Osteoblast (primary cell): ENCODE results near the gene AGPS. TPM values are rescaled to one million over a fixed set of nuclear protein-coding genes. Genes with fewer than 3 reads are reported as not detected.
"Not testable (repeated sequence)": the region's sequence is repeated elsewhere in the genome, so short reads cannot be mapped to it uniquely, and the experiment has no call there.

Experiments used
- DNase-seq: peaks from one replicate; pipeline ENCODE4 v3.0.0; 2011; ENCODE audit warnings: low spot score, mixed read lengths; ENCODE audit not compliant: insufficient read length; ENCODE audit errors: missing footprints
- H2AFZ ChIP-seq: 2 replicates; pipeline ENCODE4 v1.6.0; 2011; ENCODE audit warnings: mild to moderate bottlenecking, low read length
- H3K27ac ChIP-seq: 2 replicates; pipeline ENCODE4 v1.5.1; 2011; ENCODE audit warnings: mild to moderate bottlenecking, low read depth, low read length, moderate library complexity
- H3K27me3 ChIP-seq: 2 replicates; pipeline ENCODE4 v1.6.0; 2012; ENCODE audit warnings: mild to moderate bottlenecking, control low read depth, inconsistent platforms, low read length, moderate library complexity; ENCODE audit not compliant: insufficient read depth
- H3K36me3 ChIP-seq: 2 replicates; pipeline ENCODE4 v1.5.1; 2011; ENCODE audit warnings: mild to moderate bottlenecking, low read length, control low read depth, moderate library complexity; ENCODE audit not compliant: insufficient read depth
- H3K4me1 ChIP-seq: 2 replicates; pipeline ENCODE4 v1.5.1; 2011; ENCODE audit warnings: mild to moderate bottlenecking, low read length, control low read depth, moderate library complexity; ENCODE audit not compliant: insufficient read depth
- H3K4me2 ChIP-seq: 2 replicates; pipeline ENCODE4 v1.6.0; 2011; ENCODE audit warnings: mild to moderate bottlenecking, low read length; ENCODE audit not compliant: insufficient read depth
- H3K4me3 ChIP-seq: fragments of 200-600 bp; sonication (generic); 3 replicates; pipeline ENCODE4 v1.5.1; 2012; ENCODE audit warnings: mild to moderate bottlenecking, low read length, inconsistent platforms; ENCODE audit not compliant: insufficient read depth
- H3K79me2 ChIP-seq: 2 replicates; pipeline ENCODE4 v1.6.0; 2012; ENCODE audit warnings: mild to moderate bottlenecking, low read length, control low read depth, inconsistent platforms; ENCODE audit not compliant: insufficient read depth
- H3K9me3 ChIP-seq: 2 replicates; pipeline ENCODE4 v1.5.1; 2011; ENCODE audit warnings: low read depth, low read length, control low read depth
- H4K20me1 ChIP-seq: 2 replicates; pipeline ENCODE4 v1.6.0; 2012; ENCODE audit warnings: mild to moderate bottlenecking, low read length, control low read depth; ENCODE audit not compliant: insufficient read depth
- CTCF ChIP-seq: IDR thresholded peaks from 2 replicates; pipeline ENCODE4 v1.5.1; 2011; ENCODE audit warnings: mild to moderate bottlenecking, low read depth, low read length, moderate library complexity; ENCODE audit errors: extremely low read depth
- total RNA-seq: library from RNA; depleted of rRNA; stranded (reverse); fragments of >200 nt; gene quantifications from 2 replicates; pipeline ENCODE4 v1.2.3, GENCODE V29; 2012

The AGPS gene
- total RNA-seq, 1 donor = 34.0 TPM

GRCh38 chr2:177359836-177360595 lies 32.6 kb upstream of the AGPS start:
- Histone ChIP-seq H3K9me3 (no peaks in the 10 kb centered on the region), H3K27me3 (no peaks in the 10 kb centered on the region), H3K4me1 (no peaks in the 10 kb centered on the region), H3K4me2 (no peak overlapping the region), H3K36me3 (no peaks in the 10 kb centered on the region), H4K20me1 (no peaks in the 10 kb centered on the region), H2AFZ (no peak overlapping the region), H3K27ac (no peak overlapping the region), H3K4me3 (no peak overlapping the region), H3K79me2 (no peaks in the 10 kb centered on the region)
- DNase-seq = no peak
- no peak for TF ChIP-seq CTCF

GRCh38 chr2:177362499-177362898 lies 30.1 kb upstream of the AGPS start:
- H2AFZ ChIP-seq = no peak overlapping the region
- no peaks in the 10 kb centered on the region for H3K36me3 ChIP-seq
- TF ChIP-seq CTCF = no peak
- H3K79me2 ChIP-seq = no peaks in the 10 kb centered on the region
- no peaks in the 10 kb centered on the region for H3K27me3 ChIP-seq
- H3K4me2 ChIP-seq = no peak overlapping the region
- no peak for DNase-seq
- no peak overlapping the region for H3K27ac ChIP-seq
- H3K4me3 ChIP-seq = no peak overlapping the region
- no peaks in the 10 kb centered on the region for H4K20me1 ChIP-seq
- no peaks in the 10 kb centered on the region for H3K9me3 ChIP-seq
- no peaks in the 10 kb centered on the region for H3K4me1 ChIP-seq

GRCh38 chr2:177363332-177363731 lies 29.2 kb upstream of the AGPS start:
- Histone ChIP-seq H3K36me3 (no peaks in the 10 kb centered on the region), H3K9me3 (no peaks in the 10 kb centered on the region), H3K4me2 (no peak overlapping the region), H3K79me2 (no peaks in the 10 kb centered on the region), H3K4me1 (no peaks in the 10 kb centered on the region), H3K27me3 (no peaks in the 10 kb centered on the region), H2AFZ (no peak overlapping the region), H3K4me3 (no peak overlapping the region), H3K27ac (no peak overlapping the region), H4K20me1 (no peaks in the 10 kb centered on the region)
- no peak for TF ChIP-seq CTCF
- no peak for DNase-seq

- not testable (repeated sequence) for H3K27me3 ChIP-seq, H3K36me3 ChIP-seq, H3K4me3 ChIP-seq, H3K4me1 ChIP-seq, H3K4me2 ChIP-seq, H3K79me2 ChIP-seq, H2AFZ ChIP-seq, H3K9me3 ChIP-seq, DNase-seq, H3K27ac ChIP-seq, H4K20me1 ChIP-seq
Measured at GRCh38 chr2:177365764-177366163, 26.8 kb upstream of the AGPS start.

- H3K27me3 ChIP-seq = not testable (repeated sequence)
Measured at GRCh38 chr2:177368023-177368422, 24.6 kb upstream of the AGPS start.

More at GRCh38 chr2:177368023-177368422, 24.6 kb upstream of the AGPS start:
- not testable (repeated sequence) for H2AFZ ChIP-seq, H3K27ac ChIP-seq, H3K4me1 ChIP-seq, H4K20me1 ChIP-seq, H3K4me3 ChIP-seq, H3K9me3 ChIP-seq, H3K36me3 ChIP-seq, H3K79me2 ChIP-seq, H3K4me2 ChIP-seq, DNase-seq
